Uterus (tissue), 4 donors: ENCODE results near the gene FBXO22. TPM values are rescaled to one million over a fixed set of nuclear protein-coding genes. Genes with fewer than 3 reads are reported as not detected.
"Not testable (repeated sequence)": the region's sequence is repeated elsewhere in the genome, so short reads cannot be mapped to it uniquely, and the experiment has no call there.

ENCODE experiments used
- DNase-seq, 2 donors: peaks; one replicate each; pipeline ENCODE4 v3.0.0-alpha.2; 2019 to 2020
- H3K27ac ChIP-seq, 2 donors: fragments of 200-600 bp; sonication (generic); 1 replicate in 1 of 2; 2 replicates in 1 of 2; pipeline ENCODE4 v1.5.1; 2016 to 2018
- H3K27me3 ChIP-seq, 2 donors: fragments of 200-600 bp; sonication (generic); one replicate each; pipeline ENCODE4 v1.5.1; 2018 to 2019; ENCODE audit warnings: control low read depth in 1 of 2
- H3K36me3 ChIP-seq, 2 donors: fragments of 200-600 bp; sonication (generic); one replicate each; pipeline ENCODE4 v1.5.1; 2019; ENCODE audit warnings: control low read depth in 1 of 2
- H3K4me1 ChIP-seq, 2 donors: fragments of 200-600 bp; sonication (generic); one replicate each; pipeline ENCODE4 v1.5.1; 2018 to 2019; ENCODE audit warnings: control low read depth in 1 of 2
- H3K4me3 ChIP-seq, 2 donors: fragments of 200-600 bp; sonication (generic); 1 replicate in 1 of 2; 2 replicates in 1 of 2; pipeline ENCODE4 v1.5.1; 2018 to 2019; ENCODE audit warnings: mild to moderate bottlenecking in 1 of 2
- H3K9me3 ChIP-seq, 2 donors: fragments of 200-600 bp; sonication (generic); one replicate each; pipeline ENCODE4 v1.5.1; 2019; ENCODE audit warnings: control low read depth in 1 of 2
- CTCF ChIP-seq, 4 experiments: fragments of 200-600 bp in 2 of 4; fragments of 450-650 bp in 2 of 4; sonication (generic) in 2 of 4; IDR thresholded peaks; one replicate each; pipeline ENCODE4 v1.5.1; 2016 to 2019; ENCODE audit warnings: antibody characterized with exemption in 4 of 4, mild to moderate bottlenecking in 2 of 4, moderate library complexity in 1 of 4
- POLR2A ChIP-seq, 2 donors: fragments of 450-650 bp; IDR thresholded peaks; one replicate each; pipeline ENCODE4 v1.6.1; 2016; ENCODE audit warnings: antibody characterized with exemption in 2 of 2, mild to moderate bottlenecking in 1 of 2, moderate library complexity in 1 of 2
- intact Hi-C: fragments of 100-400 bp; cut with DNase I; formaldehyde crosslinking; loops from one replicate; pipeline ENCODE4 v1.15.1; 2023; ENCODE audit warnings: low total_unique reads
- total RNA-seq, 4 donors: library from RNA; depleted of rRNA in 3 of 4; stranded (reverse); fragments of >200 nt in 3 of 4; gene quantifications; one replicate each; pipeline versions ENCODE4 v1.1.0 to v1.2.4, GENCODE V29; 2014 to 2023
- donor health status: DM: yes; HTN: yes; CAD: no.

Gene FBXO22
- total RNA-seq, 4 donors from 2014 or later: 5.4 to 41.7 (median 17.9) TPM

GRCh38 chr15:75966073-75966472 is 62.4 kb downstream of the FBXO22 start:
- no peaks in the 10 kb centered on the region for H3K36me3 ChIP-seq
- intact Hi-C loops: no loop called here
- no peaks in the 10 kb centered on the region for H3K9me3 ChIP-seq
- no peak for DNase-seq
- no peak overlapping the region for H3K27ac ChIP-seq
- H3K4me3 ChIP-seq: no peak overlapping the region
- no peak for TF ChIP-seq CTCF (IDR thresholded peaks at IDR 0.05)
- TF ChIP-seq POLR2A (IDR thresholded peaks at IDR 0.05): no peak
- no peaks in the 10 kb centered on the region for H3K4me1 ChIP-seq
- no peaks in the 10 kb centered on the region for H3K27me3 ChIP-seq

- H3K27ac ChIP-seq, H3K4me1 ChIP-seq, H3K36me3 ChIP-seq, DNase-seq, intact Hi-C loops, H3K27me3 ChIP-seq, H3K4me3 ChIP-seq, H3K9me3 ChIP-seq: not testable (repeated sequence)
These were observed 73.1 kb downstream of the FBXO22 start for GRCh38 chr15:75976766-75977165.

- Histone ChIP-seq H3K9me3 (no peaks in the 10 kb centered on the region), H3K27me3 (no peaks in the 10 kb centered on the region), H3K4me1 (no peaks in the 10 kb centered on the region), H3K4me3 (no peak overlapping the region), H3K27ac (no peak overlapping the region), H3K36me3 (no peaks in the 10 kb centered on the region)
- no peak for DNase-seq
- intact Hi-C loops: no loop called here
- no peak for TF ChIP-seq CTCF (IDR thresholded peaks at IDR 0.05)
- no peak for TF ChIP-seq POLR2A (IDR thresholded peaks at IDR 0.05)
These were observed 77.6 kb downstream of the FBXO22 start for GRCh38 chr15:75981149-75981815.

GRCh38 chr15:75982468-75982867 is 78.8 kb downstream of the FBXO22 start:
- Histone ChIP-seq H3K27me3 (no peaks in the 10 kb centered on the region), H3K27ac (no peak overlapping the region), H3K36me3 (no peaks in the 10 kb centered on the region), H3K4me1 (no peaks in the 10 kb centered on the region), H3K4me3 (no peak overlapping the region), H3K9me3 (no peaks in the 10 kb centered on the region)
- intact Hi-C loops: no loop called here
- no peak for TF ChIP-seq POLR2A (IDR thresholded peaks at IDR 0.05)
- TF ChIP-seq CTCF (IDR thresholded peaks at IDR 0.05): no peak
- no peak for DNase-seq

- H3K4me1 ChIP-seq: not testable (repeated sequence)
These were observed 81.0 kb downstream of the FBXO22 start for GRCh38 chr15:75984706-75985105.

GRCh38 chr15:75985971-75986370 is 82.3 kb downstream of the FBXO22 start:
- H3K9me3 ChIP-seq: no peaks in the 10 kb centered on the region
- H3K27me3 ChIP-seq: no peaks in the 10 kb centered on the region
- no peaks in the 10 kb centered on the region for H3K4me1 ChIP-seq
- H3K36me3 ChIP-seq: no peaks in the 10 kb centered on the region
- intact Hi-C loops: no loop called here
- H3K27ac ChIP-seq: no peak overlapping the region
- TF ChIP-seq CTCF (IDR thresholded peaks at IDR 0.05) (no peak), POLR2A (IDR thresholded peaks at IDR 0.05) (no peak)
- DNase-seq: no peak
- no peak overlapping the region for H3K4me3 ChIP-seq

More at GRCh38 chr15:75984706-75985105, 81.0 kb downstream of the FBXO22 start:
- H3K27ac ChIP-seq, H3K9me3 ChIP-seq, H3K4me3 ChIP-seq, H3K36me3 ChIP-seq, DNase-seq, H3K27me3 ChIP-seq, intact Hi-C loops: not testable (repeated sequence)
